Measurements from ENCODE around the gene PAQR5.
"Not testable (repeated sequence)": the region's sequence is repeated elsewhere in the genome, so short reads cannot be mapped to it uniquely, and the experiment has no call there.

Gene PAQR5

GRCh38 chr15:69358850-69359249 lies 60.1 kb downstream of the PAQR5 start:
- no peak for DNase-seq

GRCh38 chr15:69359722-69360121 lies 61.0 kb downstream of the PAQR5 start:
- no peak for DNase-seq

- no peak for DNase-seq
Measured at GRCh38 chr15:69360642-69361041, 61.9 kb downstream of the PAQR5 start.

GRCh38 chr15:69367236-69367635 lies 68.5 kb downstream of the PAQR5 start:
- DNase-seq: no peak

GRCh38 chr15:69369631-69370030 lies 70.9 kb downstream of the PAQR5 start:
- no peak for DNase-seq

GRCh38 chr15:69373406-69373805 lies 74.7 kb downstream of the PAQR5 start:
- DNase-seq: no peak

GRCh38 chr15:69375151-69375790 lies 76.6 kb downstream of the PAQR5 start:
- no peak for DNase-seq

GRCh38 chr15:69377216-69377970 lies 78.7 kb downstream of the PAQR5 start:
- no peak for DNase-seq

- DNase-seq: no peak
Measured at GRCh38 chr15:69380100-69380725, 81.5 kb downstream of the PAQR5 start.

- DNase-seq: no peak
Measured at GRCh38 chr15:69380726-69381105, 82.0 kb downstream of the PAQR5 start.

GRCh38 chr15:69382176-69382575 lies 83.5 kb downstream of the PAQR5 start:
- DNase-seq: not testable (repeated sequence)

GRCh38 chr15:69384066-69384465 lies 85.4 kb downstream of the PAQR5 start:
- DNase-seq: not testable (repeated sequence)

- DNase-seq: no peak
Measured at GRCh38 chr15:69384626-69385598, 86.2 kb downstream of the PAQR5 start.

- DNase-seq: no peak
Measured at GRCh38 chr15:69385831-69386230, 87.1 kb downstream of the PAQR5 start.

- no peak for DNase-seq
Measured at GRCh38 chr15:69386284-69386683, 87.6 kb downstream of the PAQR5 start.

GRCh38 chr15:69388260-69388705 lies 89.6 kb downstream of the PAQR5 start:
- DNase-seq: no peak

- DNase-seq: no peak
Measured at GRCh38 chr15:69389426-69389825, 90.7 kb downstream of the PAQR5 start.

GRCh38 chr15:69390575-69390974 lies 91.9 kb downstream of the PAQR5 start:
- DNase-seq: no peak

- no peak for DNase-seq
Measured at GRCh38 chr15:69391046-69391757, 92.5 kb downstream of the PAQR5 start.

GRCh38 chr15:69392352-69392751 lies 93.6 kb downstream of the PAQR5 start:
- no peak for DNase-seq

- no peak for DNase-seq
Measured at GRCh38 chr15:69393831-69394491, 95.2 kb downstream of the PAQR5 start.

Measured in stimulated activated naive CD4-positive, alpha-beta T cell (primary cell).